Stimulated activated naive CD4-positive, alpha-beta T cell treated with Interleukin-2 at 50 U/mL for 16 hours (primary cell): ENCODE measurements around the gene PIGS.
"Not testable (repeated sequence)": the region's sequence is repeated elsewhere in the genome, so short reads cannot be mapped to it uniquely, and the experiment has no call there.

Experiments
- DNase-seq: peaks from one replicate; lab custom pipeline; 2025; lab: John Stamatoyannopoulos, UW

Gene PIGS

GRCh38 chr17:28571361-28572122 is at the start of gene PIGS:
Gene PIGS (minus strand): TSS chr17:28571524. CDS start chr17:28571496, 28 bp downstream.
- peak; percentile 94 for DNase-seq

- no peak for DNase-seq
These were observed 48.7 kb upstream of the PIGS start for GRCh38 chr17:28620010-28620409.

GRCh38 chr17:28618464-28618863 is 47.1 kb upstream of the PIGS start:
- no peak for DNase-seq

GRCh38 chr17:28616281-28616680 is 45.0 kb upstream of the PIGS start:
- no peak for DNase-seq

- no peak for DNase-seq
These were observed 44.1 kb upstream of the PIGS start for GRCh38 chr17:28615260-28615940.

GRCh38 chr17:28613931-28614381 is 42.6 kb upstream of the PIGS start, which contains the start of gene RSKR:
Gene RSKR (minus strand): TSS chr17:28614185. CDS start chr17:28614161, 24 bp downstream.
- no peak for DNase-seq

GRCh38 chr17:28612936-28613872 is 41.9 kb upstream of the PIGS start:
- DNase-seq: peak; percentile 2

- DNase-seq: no peak
These were observed 41.2 kb upstream of the PIGS start for GRCh38 chr17:28612531-28612930.

- DNase-seq: no peak
These were observed 39.1 kb upstream of the PIGS start for GRCh38 chr17:28610376-28610775.

GRCh38 chr17:28604031-28604430 is 32.7 kb upstream of the PIGS start:
- DNase-seq: not testable (repeated sequence)

GRCh38 chr17:28599311-28600184 is 28.2 kb upstream of the PIGS start:
- DNase-seq: peak; percentile 68

- DNase-seq: peak; percentile 91
These were observed 27.5 kb upstream of the PIGS start, which contains the start of gene SPAG5 for GRCh38 chr17:28598799-28599310. Gene SPAG5 (minus strand): TSS chr17:28599025. CDS start chr17:28598946, 79 bp downstream.

- DNase-seq: no peak
These were observed 27.1 kb upstream of the PIGS start for GRCh38 chr17:28598389-28598788.

- DNase-seq: no peak
These were observed 26.5 kb upstream of the PIGS start for GRCh38 chr17:28597606-28598383.

- DNase-seq: no peak
These were observed 20.9 kb upstream of the PIGS start for GRCh38 chr17:28592260-28592659.

GRCh38 chr17:28585851-28586250 is 14.5 kb upstream of the PIGS start:
- no peak for DNase-seq

- no peak for DNase-seq
These were observed 13.1 kb upstream of the PIGS start for GRCh38 chr17:28584434-28584833.

GRCh38 chr17:28582513-28582912 is 11.2 kb upstream of the PIGS start:
- no peak for DNase-seq

- DNase-seq: no peak
These were observed 9.6 kb upstream of the PIGS start for GRCh38 chr17:28580959-28581358.

- peak; percentile 3 for DNase-seq
These were observed 8.2 kb upstream of the PIGS start for GRCh38 chr17:28579526-28579925.
